ENCODE data around the gene FRZB.

The FRZB gene

GRCh38 chr2:182784058-182784706 is 82.3 kb downstream of the FRZB start:
- no peak for DNase-seq
